Keratinocyte (primary cell): ENCODE measurements around the gene ADAMTSL3. TPM values are rescaled to one million over a fixed set of nuclear protein-coding genes. Genes with fewer than 3 reads are reported as not detected.

Experiments used
- DNase-seq: peaks from one replicate; pipeline ENCODE4 v3.0.0-alpha.2; 2011; ENCODE audit warnings: low read depth, missing footprints, low spot score
- FAIRE-seq: peaks from 2 replicates; lab custom pipeline; 2011; peaks lifted over from hg19 to GRCh38; lab: Jason Lieb, UNC
- H2AFZ ChIP-seq: 2 replicates; pipeline ENCODE4 v1.6.0; 2012; ENCODE audit warnings: low read length, control low read depth, inconsistent platforms; ENCODE audit not compliant: control insufficient read depth
- H3K27ac ChIP-seq: 2 replicates; pipeline ENCODE4 v1.5.1; 2011; ENCODE audit warnings: low read length; ENCODE audit not compliant: control insufficient read depth, insufficient read depth
- H3K27me3 ChIP-seq: 3 replicates; pipeline ENCODE4 v1.6.0; 2011; ENCODE audit warnings: low read length; ENCODE audit not compliant: control insufficient read depth, insufficient read depth; ENCODE audit errors: extremely low read depth
- H3K36me3 ChIP-seq, 2 experiments: 2 replicates in 1 of 2; 3 replicates in 1 of 2; pipeline ENCODE4 v1.5.1; 2011; ENCODE audit warnings: low read length in 2 of 2, mild to moderate bottlenecking in 1 of 2; ENCODE audit not compliant: control insufficient read depth in 2 of 2, insufficient read depth in 2 of 2; ENCODE audit errors: extremely low read depth in 1 of 2
- H3K4me1 ChIP-seq: 3 replicates; pipeline ENCODE4 v1.5.1; 2011; ENCODE audit warnings: low read length; ENCODE audit not compliant: control insufficient read depth, insufficient read depth; ENCODE audit errors: extremely low read depth
- H3K4me2 ChIP-seq: 3 replicates; pipeline ENCODE4 v1.6.0; 2011; ENCODE audit warnings: low read depth, low read length; ENCODE audit not compliant: control insufficient read depth, insufficient read depth; ENCODE audit errors: extremely low read depth
- H3K4me3 ChIP-seq, 3 experiments: fragments of 200-600 bp in 1 of 3; sonication (generic) in 1 of 3; 2 replicates in 2 of 3; 3 replicates in 1 of 3; pipeline ENCODE4 v1.5.1; 2011 to 2016; ENCODE audit warnings: low read length in 3 of 3, mild to moderate bottlenecking in 3 of 3, control low read depth in 2 of 3, inconsistent platforms in 1 of 3, low read depth in 1 of 3, mixed read lengths in 1 of 3, mixed run types in 1 of 3, moderate library complexity in 1 of 3; ENCODE audit not compliant: control insufficient read depth in 2 of 3, insufficient read depth in 2 of 3; ENCODE audit errors: extremely low read depth in 1 of 3
- H3K79me2 ChIP-seq: 2 replicates; pipeline ENCODE4 v1.6.0; 2012; ENCODE audit warnings: low read length; ENCODE audit not compliant: control insufficient read depth, insufficient read depth
- H3K9ac ChIP-seq: 3 replicates; pipeline ENCODE4 v1.6.0; 2011; ENCODE audit warnings: low read length; ENCODE audit not compliant: control insufficient read depth, insufficient read depth; ENCODE audit errors: extremely low read depth
- H3K9me1 ChIP-seq: 3 replicates; pipeline ENCODE4 v1.6.0; 2011; ENCODE audit warnings: low read length; ENCODE audit not compliant: control insufficient read depth, insufficient read depth; ENCODE audit errors: extremely low read depth
- H3K9me3 ChIP-seq: 2 replicates; pipeline ENCODE4 v1.5.1; 2012; ENCODE audit warnings: low read depth, low read length; ENCODE audit not compliant: control insufficient read depth
- H4K20me1 ChIP-seq: 3 replicates; pipeline ENCODE4 v1.6.0; 2011; ENCODE audit warnings: low read length; ENCODE audit not compliant: control insufficient read depth, insufficient read depth; ENCODE audit errors: extremely low read depth
- CTCF ChIP-seq, 3 experiments: IDR thresholded peaks in 1 of 3; conservative IDR thresholded peaks in 1 of 3; optimal IDR thresholded peaks in 1 of 3; 2 replicates in 2 of 3; 3 replicates in 1 of 3; pipeline versions ENCODE3 to v1.5.1; 2011; ENCODE audit warnings: low read length in 3 of 3, mild to moderate bottlenecking in 3 of 3, moderate library complexity in 2 of 3, control low read depth in 1 of 3, inconsistent platforms in 1 of 3; ENCODE audit not compliant: insufficient read depth in 2 of 3; ENCODE audit errors: extremely low read depth in 1 of 3
- EZH2 ChIP-seq: IDR thresholded peaks from one replicate; pipeline ENCODE4 v1.6.1; 2012; ENCODE audit warnings: inconsistent platforms, mild to moderate bottlenecking, low read length, moderate library complexity
- dilution Hi-C: fragments of 300-500 bp; cut with MboI; formaldehyde crosslinking; loops from one replicate; pipeline ENCODE4 v1.7.0; 2020; ENCODE audit warnings: low sequenced_read_pairs; ENCODE audit not compliant: extremely low pct_ligation_motif_present
- polyA plus RNA-seq, 5 experiments: library from polyadenylated mRNA; depleted of rRNA in 3 of 5; stranded (reverse) in 3 of 5; stranded (forward) in 1 of 5; unstranded in 1 of 5; fragments of >200 nt; gene quantifications; 1 replicate in 1 of 5; 2 replicates in 3 of 5; 3 replicates in 1 of 5; pipeline versions ENCODE4 v1.2.1 to v1.2.3, GENCODE V29; 2011 to 2012; ENCODE audit warnings: missing spikeins in 2 of 5, low read depth in 1 of 5, low replicate concordance in 1 of 5

ADAMTSL3 gene
- polyA plus RNA-seq, 1 donor (not counting 4 experiments of a cell fraction or from before 2014, with no cell fraction given) = 0.01 TPM

- Histone ChIP-seq H3K4me3 (no peak overlapping the region), H3K4me2 (no peak overlapping the region), H3K27me3 (peaks cover 36% of the 10 kb centered on the region), H3K9me1 (no peaks in the 10 kb centered on the region), H2AFZ (no peak overlapping the region), H3K36me3 (no peaks in the 10 kb centered on the region), H4K20me1 (no peaks in the 10 kb centered on the region), H3K27ac (no peak overlapping the region), H3K79me2 (no peaks in the 10 kb centered on the region), H3K9me3 (no peaks in the 10 kb centered on the region), H3K4me1 (no peaks in the 10 kb centered on the region), H3K9ac (no peak overlapping the region)
- FAIRE-seq (no peak), DNase-seq (no peak)
- dilution Hi-C loops = no loop called here
- no peak for TF ChIP-seq EZH2
- TF ChIP-seq CTCF (optimal IDR thresholded peaks at IDR 0.05 in 1 of 3, IDR thresholded peaks at IDR 0.05 in 1 of 3, conservative IDR thresholded peaks at IDR 0.05 in 1 of 3; ENCODE audit: extremely low read depth in 1 of 3, insufficient read depth in 2 of 3, low read length in 3 of 3) = no peak
Measured at GRCh38 chr15:83651541-83651940, 2.4 kb upstream of the ADAMTSL3 start.

GRCh38 chr15:83652626-83653204, 1.2 kb upstream of the ADAMTSL3 start:
- Histone ChIP-seq H3K9me3 (no peaks in the 10 kb centered on the region), H3K4me3 (no peak overlapping the region), H3K4me2 (no peak overlapping the region), H3K36me3 (no peaks in the 10 kb centered on the region), H3K27me3 (peaks cover 36% of the 10 kb centered on the region), H3K9ac (no peak overlapping the region), H4K20me1 (no peaks in the 10 kb centered on the region), H3K79me2 (no peaks in the 10 kb centered on the region), H3K4me1 (no peaks in the 10 kb centered on the region), H2AFZ (no peak overlapping the region), H3K27ac (no peak overlapping the region), H3K9me1 (no peaks in the 10 kb centered on the region)
- DNase-seq (no peak), FAIRE-seq (no peak)
- TF ChIP-seq CTCF (optimal IDR thresholded peaks at IDR 0.05 in 1 of 3, IDR thresholded peaks at IDR 0.05 in 1 of 3, conservative IDR thresholded peaks at IDR 0.05 in 1 of 3; ENCODE audit: extremely low read depth in 1 of 3, insufficient read depth in 2 of 3, low read length in 3 of 3) (no peak), EZH2 (no peak)
- dilution Hi-C loops = no loop called here
